Non-pigmented ciliary epithelial cell (primary cell): Measurements from ENCODE around the gene FRMD5.
A peak's percentile ranks its signal among the peaks of the same experiment; 100 is the strongest.

Experiments used
- DNase-seq: peaks from one replicate; pipeline ENCODE4 v3.0.0-alpha.2; 2010; ENCODE audit warnings: low read depth

The FRMD5 gene

DNA sequence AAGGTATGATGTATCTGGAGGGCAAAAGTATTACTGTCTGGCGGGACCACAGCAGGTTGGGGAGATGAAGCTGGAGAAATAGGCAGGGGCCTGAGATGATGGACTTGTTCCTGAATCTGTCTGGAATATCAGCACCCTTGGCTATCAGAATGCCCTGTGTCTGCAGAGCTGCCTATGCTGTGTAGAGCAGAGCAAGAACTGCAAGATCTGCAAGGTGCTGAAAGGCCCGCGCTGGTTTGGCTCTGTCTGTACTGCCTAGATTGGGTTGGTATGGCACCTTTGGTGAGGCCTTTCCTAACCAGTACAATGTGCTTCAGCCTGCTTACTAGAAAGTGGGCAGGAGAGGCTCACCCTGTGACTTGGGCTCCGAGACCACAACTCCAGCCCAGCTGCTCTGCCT, 271.5 kb downstream of the FRMD5 start:
- DNase-seq: no peak

DNA sequence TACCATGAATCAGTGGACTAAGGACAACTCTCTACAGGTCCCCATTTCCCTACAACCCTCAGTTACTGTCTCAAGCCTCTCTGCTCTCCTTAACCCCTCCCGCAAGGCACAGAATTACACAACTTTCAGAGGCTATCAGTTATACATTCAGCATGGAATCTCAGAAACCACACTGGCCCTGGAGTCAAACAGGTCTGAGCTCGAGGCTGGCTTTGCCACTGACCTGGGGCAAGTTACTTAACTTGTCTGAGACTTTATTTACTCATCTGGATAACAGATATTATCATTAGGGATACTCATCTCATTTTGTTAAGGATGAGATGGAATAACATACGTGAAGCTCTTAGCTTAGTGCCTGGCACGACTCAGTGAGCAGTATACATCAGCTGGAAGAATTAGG, 273.1 kb downstream of the FRMD5 start:
- DNase-seq: no peak

DNA sequence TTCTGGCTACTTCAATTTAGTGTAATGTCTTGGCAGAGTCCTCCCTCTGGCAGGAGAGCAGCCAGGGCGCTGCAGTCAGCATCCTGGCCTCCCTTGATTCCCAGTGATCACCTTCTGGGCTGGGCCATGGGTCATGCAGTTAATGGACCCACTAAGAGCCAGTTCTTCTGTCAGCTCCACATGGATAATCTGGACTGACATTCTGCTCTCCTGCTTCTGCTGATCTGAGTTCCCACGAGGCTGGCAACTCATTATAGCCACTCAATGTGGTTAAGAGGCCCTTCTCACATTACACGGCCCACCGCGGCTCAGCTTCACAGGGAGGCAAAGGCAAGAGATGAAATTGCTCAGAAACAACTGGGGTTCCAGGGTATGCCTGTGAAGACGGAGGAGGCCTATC, 274.3 kb downstream of the FRMD5 start:
- no peak for DNase-seq

DNA sequence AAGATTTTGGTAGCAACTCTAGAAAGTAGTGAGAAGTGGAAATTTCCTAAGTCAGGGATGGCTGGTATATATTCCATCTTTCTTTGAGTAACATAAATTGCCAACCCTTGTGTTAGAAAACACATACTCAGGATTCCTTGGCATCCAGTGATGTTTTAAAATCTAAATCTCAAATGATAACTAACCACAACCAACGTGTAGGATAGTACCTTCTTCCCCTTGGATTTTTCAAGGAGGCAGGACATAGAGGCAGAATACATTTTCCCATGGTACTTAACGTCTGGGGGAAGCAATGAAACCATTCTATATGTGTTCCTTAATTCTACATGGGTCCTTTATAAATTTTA, 274.8 kb downstream of the FRMD5 start:
- DNase-seq: no peak

- no peak for DNase-seq
Observed at GRCh38 chr15:43919540-43920253, 275.4 kb downstream of the FRMD5 start.

DNA sequence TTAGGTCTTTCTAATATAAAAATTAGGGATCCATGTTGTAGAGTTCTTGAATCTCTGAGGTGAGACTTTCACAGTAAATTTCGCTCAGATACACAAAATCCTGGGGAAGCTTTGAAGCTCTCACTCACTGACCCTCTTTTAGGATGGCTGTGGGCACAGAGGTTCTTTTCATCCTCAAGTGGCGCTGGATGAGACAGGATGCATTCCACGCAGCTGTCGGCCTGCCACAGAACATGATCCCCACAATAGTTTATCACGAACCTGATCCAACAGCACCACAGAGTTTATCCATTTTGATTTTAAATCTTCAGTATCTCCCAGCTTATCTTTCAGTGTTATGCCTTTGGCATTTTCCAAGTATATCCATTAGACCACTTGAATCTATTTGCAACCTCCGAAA, 276.4 kb downstream of the FRMD5 start:
- DNase-seq: no peak

DNA sequence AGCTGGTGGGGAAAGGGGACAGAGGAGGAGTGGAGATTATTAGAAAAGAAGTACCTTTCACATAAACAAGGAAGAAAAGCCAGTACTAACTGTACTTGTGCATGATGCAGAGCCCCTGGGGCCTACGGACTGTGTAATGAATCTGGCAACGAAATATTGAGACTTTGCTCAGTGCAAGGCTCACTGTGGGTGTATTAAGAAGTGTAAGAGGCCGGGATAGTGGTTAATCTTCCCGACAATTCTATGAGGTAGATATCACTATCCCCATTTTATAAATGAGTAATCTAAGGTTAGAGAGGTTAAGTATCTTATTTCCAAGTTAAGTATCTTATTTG, 278.8 kb downstream of the FRMD5 start:
- DNase-seq: no peak

- DNase-seq: no peak
Observed at GRCh38 chr15:43915631-43916325, 279.3 kb downstream of the FRMD5 start.

GRCh38 chr15:43913941-43914340, 281.1 kb downstream of the FRMD5 start:
- no peak for DNase-seq

DNA sequence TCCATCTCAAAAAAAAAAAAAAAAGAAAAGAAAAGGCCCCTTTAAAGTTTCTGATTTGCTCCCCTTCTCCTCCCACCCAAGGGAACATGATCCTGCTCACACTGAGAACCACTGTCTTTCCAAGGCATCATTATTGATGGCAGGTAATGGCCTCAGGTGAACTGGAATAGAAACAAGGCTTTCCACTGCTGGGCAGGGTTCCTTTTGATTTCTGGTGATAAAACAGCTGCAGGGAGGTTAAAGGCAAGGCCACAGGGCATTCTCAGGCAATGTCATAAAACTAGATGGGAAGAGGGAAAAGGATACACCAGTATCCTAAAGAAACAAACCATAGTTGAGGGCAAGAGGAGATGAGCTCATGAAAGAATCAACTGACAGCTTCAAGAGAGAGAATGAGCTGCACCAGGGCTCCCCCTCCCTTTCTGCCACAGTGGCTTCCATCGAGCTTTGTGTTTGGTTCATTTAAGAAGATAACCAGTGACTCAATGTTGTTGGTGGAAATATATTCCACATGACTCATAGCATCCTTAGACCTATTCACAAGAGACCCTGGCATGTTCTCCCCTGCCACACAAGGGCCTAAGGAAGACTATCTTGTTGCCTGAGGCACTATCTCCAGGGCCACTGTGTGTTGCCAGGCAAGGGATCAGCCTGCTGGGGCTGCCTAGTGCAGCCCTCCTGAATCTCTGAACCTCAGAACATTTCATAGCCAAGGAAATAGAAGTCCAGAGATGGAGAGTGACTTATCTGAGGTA, 281.9 kb downstream of the FRMD5 start:
- DNase-seq: peak; percentile 97

DNA sequence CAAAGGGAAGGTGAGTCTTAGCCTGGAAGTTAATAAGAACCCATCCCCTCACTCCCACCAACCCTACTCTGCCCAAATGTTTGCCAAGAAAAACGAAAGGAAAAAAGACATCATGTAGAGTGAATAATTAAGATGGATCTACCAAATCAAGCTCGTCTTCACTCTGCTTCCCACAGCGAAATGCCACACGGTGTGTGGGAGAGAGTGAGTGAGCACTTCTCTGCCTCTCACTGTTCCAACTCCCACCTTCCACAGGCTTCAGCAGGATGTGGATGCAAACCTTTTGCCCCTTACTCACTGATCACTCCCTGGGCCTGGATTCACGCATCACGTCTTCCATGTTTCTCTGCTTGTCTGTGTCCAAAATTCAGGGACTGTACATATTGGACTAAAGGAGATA, 282.9 kb downstream of the FRMD5 start:
- DNase-seq: no peak

DNA sequence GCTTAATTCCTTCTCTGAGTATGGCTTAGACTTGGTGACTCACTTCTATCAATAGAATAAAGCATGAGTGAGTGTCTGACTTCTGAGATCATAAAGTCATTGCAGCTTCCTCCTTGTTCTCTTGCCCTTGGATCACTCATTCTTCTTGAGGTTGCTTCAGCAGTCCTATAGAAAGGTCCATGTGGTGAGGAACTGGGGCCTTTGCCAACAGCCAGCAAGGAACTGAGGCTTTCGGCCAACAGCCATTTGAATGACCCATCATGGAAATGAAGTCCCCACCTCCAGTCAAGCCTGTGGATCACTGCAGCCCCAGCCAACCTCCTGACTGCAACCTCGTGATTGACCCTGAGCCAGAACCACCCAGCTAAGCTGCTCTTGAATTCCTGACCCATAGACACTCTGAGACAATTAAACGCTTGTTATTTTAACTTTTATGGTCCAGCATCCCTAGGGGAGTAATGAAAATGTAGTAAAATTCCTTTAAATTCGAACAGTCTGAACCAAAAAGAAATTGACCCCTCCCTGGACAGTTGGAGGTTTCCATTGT, 283.8 kb downstream of the FRMD5 start:
- peak; percentile 89 for DNase-seq

- DNase-seq: no peak
Observed at GRCh38 chr15:43908516-43909050, 286.5 kb downstream of the FRMD5 start.

DNA sequence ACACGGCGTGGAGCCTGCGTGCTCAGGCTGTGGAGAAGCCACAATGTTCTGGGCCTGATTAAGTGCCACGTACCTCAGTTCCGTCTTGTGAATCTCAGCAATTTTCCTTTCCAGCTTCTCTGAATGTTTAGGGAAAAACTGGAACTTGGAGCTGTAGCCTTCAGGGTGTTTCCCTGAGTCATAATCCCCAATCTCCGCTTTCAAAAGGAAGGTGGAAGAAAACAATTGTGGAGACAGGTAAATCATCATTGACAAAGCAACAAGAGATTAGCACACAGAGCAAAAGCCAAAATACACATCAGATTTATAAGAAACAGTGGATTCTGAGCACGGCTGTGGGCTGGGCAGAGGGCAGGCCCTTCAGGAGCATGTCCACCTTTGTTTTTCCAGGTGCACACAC, 289.3 kb downstream of the FRMD5 start:
- no peak for DNase-seq

DNA sequence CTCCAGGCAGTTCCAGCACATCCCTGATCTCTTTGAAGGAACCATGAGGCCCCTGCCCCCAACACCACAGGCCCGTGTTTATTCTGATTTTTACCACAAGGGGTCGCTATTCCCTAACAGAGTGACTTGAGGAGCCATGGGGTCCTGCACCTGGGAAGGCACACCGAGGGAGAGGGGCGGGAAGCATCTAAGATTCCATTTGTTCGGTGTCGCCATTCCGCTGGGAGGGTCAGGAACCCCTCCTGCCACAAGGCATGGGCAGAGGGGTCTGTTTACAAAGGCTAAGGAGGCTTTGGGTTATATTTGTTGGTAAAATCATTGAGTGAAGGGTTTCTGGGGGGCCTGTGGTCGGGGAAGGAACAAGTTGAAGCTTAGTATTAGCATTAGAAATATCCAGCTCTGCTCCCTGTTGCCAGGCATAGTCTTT, 291.2 kb downstream of the FRMD5 start:
- no peak for DNase-seq

DNA sequence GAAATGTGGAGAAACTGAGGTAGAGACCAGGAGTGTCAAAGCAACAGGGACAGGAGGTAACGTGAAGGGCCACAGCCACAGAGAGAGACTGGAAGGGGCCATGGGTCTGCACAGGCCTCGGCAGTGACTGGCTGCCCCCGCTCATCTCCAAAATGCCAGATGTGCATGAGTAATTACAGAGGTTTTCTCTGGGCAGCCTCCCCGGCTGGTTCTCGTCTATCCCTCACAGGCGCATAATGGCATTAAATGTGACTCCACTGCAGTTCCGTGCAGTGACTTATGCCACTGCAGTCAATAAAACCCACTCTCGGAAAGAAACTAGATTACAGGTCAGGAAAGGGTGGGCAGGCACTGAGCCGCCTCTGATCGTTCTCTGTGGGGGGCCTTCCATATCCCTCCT, 293.6 kb downstream of the FRMD5 start:
- DNase-seq: no peak

GRCh38 chr15:43900996-43901395, 294.1 kb downstream of the FRMD5 start:
- no peak for DNase-seq

DNA sequence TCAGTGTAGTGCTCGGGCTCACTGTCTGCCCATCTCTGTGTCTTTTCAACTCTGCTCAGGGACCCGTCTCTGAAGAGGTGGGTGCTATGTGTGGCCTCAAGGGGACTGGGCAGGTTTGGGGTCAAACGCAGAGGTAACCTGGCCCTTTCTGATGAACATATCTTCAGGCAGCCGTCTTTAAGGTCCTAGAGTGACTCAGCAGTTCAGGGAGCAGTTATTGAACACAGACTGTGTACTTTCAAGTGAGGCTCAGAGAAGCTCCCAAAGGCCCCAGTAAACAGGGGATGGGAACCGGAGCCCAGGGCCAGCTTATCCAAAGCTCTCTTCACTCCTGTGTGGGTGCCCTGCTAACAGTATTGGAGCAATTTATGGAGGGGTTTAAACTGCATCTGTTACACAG, 295.1 kb downstream of the FRMD5 start:
- DNase-seq: no peak

DNA sequence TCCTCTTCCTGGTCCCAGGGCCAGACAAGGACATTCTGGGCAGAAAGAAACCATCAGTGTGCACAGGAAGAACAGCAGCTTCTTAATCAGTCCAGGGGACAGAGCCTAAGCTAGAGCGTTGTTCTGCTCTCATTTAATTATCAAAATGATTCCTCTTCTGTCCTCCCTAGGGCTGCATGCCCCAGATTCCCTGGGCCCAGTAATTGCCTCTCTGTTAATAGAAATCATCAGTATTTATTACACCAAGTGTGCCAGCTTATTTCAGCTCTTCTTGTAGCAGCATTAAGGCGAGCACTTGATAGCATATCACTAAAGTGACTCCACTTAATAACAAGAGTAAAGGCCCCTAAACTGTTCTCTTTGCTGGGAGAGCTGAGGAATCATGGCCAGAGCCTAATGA, 296.2 kb downstream of the FRMD5 start:
- DNase-seq: no peak

DNA sequence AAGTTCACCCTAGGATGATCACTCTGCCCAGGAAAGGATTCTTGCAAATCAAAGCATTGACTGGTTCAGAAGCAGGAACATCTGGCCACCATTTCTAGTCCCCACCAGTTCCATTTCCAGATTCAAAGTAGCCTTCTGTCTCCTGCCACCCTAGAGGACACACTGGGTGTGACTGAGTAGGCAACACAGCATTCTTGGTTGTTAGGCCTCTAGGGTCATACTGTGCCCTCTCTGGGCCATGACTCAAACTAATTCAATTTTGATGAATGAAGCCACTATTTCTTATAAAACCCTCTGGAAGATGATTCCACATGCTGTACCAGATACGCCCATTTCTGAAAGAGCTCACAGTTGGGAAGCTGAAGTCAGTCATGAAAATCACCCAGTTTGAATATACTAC, 298.5 kb downstream of the FRMD5 start:
- DNase-seq: no peak

- no peak for DNase-seq
Observed at GRCh38 chr15:43895586-43895985, 299.5 kb downstream of the FRMD5 start.

DNA sequence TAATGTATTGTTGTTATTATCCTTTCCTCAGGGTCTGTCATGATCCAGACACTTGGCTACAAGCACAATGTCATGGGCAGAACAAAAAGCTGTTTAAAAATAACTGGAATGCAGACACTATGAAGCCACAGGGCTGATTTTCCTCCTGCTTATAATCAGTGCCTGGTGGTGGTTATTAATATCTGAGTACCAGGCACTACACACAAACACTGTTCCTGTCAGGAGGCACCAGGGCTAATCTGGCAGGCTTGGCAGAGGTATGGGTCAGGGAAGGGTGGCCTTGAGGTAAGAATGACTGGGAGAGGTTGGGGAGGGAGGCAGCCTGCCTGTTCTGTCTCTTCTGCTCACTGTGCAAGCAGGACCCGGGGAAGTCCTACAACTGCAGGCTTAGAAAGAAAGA, 301.1 kb downstream of the FRMD5 start:
- no peak for DNase-seq

GRCh38 chr15:43889042-43889441, 306.0 kb downstream of the FRMD5 start:
- DNase-seq: no peak
